HG03342 (cell line): Measurements from ENCODE around the gene PEX11G.
"Not testable (repeated sequence)": the region's sequence is repeated elsewhere in the genome, so short reads cannot be mapped to it uniquely, and the experiment has no call there.

ENCODE experiments used
- ATAC-seq: cut with Tn5 transposase; IDR thresholded peaks from one replicate; pipeline ENCODE4 v1.9.1; 2021; ENCODE audit warnings: mild to moderate bottlenecking, moderate library complexity; ENCODE audit not compliant: unreplicated experiment

Gene PEX11G

GRCh38 chr19:7441468-7442146 lies 47.2 kb downstream of the PEX11G start:
- no peak for ATAC-seq

- ATAC-seq, result no peak
Observed at GRCh38 chr19:7440188-7440975, 48.5 kb downstream of the PEX11G start.

GRCh38 chr19:7435586-7435985 lies 53.2 kb downstream of the PEX11G start:
- ATAC-seq, result no peak

DNA sequence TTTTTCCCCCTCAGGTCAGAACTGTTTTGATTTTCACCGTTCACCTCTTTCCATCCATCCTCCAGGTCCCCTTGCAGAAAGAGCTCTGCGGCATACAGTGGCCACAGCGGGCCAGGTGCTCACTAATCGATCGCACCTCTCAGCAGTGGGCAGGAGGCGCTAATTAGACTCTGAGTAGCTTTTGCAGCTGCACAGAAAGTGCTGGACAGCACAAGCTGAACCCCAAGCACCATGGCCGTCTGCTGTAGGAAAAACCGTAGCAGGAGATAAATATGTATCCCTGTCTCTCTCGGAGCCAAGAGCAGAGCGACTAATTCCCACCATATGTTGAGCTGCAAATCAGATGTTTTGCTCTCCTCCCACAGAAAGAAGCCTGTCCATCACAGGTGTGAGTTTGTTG lies 54.4 kb downstream of the PEX11G start:
- ATAC-seq, result no peak

DNA sequence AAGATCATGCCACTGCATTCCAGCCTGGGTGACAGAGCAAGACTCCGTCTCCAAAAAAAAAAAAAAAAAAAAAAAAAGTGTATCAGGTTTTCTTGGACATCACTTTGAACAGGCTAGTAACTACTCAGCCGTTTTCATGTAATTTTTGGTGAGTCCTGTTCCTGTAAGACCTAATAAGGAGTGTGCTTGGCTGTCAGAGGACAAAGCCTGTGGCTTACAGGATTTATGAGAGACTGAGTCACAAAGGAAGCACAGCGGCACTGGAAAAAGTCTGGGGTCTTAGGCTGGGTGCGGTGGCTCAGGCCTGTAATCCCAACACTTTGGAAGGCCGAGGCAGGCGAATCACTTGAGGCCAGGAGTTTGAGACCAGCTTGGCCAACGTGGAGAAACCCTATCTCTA lies 55.4 kb downstream of the PEX11G start:
- ATAC-seq, result not testable (repeated sequence)

GRCh38 chr19:7429638-7430282 lies 59.1 kb downstream of the PEX11G start:
- ATAC-seq, result no peak

DNA sequence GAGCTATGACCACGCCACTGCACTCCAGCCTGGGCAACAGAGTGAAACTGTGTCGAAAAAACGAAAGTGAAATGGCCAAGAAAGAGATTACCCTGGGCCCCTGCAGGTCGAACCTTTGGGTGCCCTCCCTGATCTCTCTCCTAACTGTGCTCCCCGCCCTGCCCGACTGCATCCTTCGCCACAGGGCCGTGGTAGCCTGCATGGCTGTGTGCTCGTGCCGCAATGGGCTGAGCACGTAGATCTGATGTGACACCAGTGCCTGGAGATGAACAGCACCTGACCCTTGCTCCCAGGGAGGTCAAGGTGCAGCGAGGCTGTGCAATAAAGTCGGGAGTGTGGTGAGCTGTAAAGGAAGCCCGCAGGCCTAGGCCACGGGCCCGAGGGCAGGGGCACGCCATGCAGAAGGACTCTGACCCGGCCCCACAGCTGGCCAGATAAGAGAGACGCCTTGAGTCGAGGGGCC lies 60.2 kb downstream of the PEX11G start:
- no peak for ATAC-seq

- ATAC-seq, result no peak
Observed at GRCh38 chr19:7427944-7428343, 60.9 kb downstream of the PEX11G start.

DNA sequence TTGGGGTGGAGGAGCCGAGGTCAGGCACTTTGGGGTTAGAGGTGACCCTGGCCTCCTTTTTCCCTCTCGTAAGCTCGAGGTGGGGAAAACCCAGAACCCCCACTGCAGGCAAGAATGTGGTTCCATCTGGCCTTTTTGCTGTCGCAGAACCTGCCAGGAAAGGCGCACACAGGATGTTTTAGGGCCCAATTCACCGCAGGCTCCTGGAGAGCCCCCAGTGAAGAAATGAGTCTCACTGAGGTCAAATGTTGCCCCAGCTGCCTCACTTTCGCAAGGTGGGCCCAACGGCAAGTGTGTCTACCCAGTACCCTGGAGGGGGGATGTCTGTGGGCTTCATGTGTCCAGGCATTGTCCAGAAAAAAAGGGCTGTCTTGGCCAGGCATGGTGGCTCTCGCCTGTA lies 61.8 kb downstream of the PEX11G start:
- no peak for ATAC-seq
